ENCODE data around the gene VPS37B.

The VPS37B gene

DNA sequence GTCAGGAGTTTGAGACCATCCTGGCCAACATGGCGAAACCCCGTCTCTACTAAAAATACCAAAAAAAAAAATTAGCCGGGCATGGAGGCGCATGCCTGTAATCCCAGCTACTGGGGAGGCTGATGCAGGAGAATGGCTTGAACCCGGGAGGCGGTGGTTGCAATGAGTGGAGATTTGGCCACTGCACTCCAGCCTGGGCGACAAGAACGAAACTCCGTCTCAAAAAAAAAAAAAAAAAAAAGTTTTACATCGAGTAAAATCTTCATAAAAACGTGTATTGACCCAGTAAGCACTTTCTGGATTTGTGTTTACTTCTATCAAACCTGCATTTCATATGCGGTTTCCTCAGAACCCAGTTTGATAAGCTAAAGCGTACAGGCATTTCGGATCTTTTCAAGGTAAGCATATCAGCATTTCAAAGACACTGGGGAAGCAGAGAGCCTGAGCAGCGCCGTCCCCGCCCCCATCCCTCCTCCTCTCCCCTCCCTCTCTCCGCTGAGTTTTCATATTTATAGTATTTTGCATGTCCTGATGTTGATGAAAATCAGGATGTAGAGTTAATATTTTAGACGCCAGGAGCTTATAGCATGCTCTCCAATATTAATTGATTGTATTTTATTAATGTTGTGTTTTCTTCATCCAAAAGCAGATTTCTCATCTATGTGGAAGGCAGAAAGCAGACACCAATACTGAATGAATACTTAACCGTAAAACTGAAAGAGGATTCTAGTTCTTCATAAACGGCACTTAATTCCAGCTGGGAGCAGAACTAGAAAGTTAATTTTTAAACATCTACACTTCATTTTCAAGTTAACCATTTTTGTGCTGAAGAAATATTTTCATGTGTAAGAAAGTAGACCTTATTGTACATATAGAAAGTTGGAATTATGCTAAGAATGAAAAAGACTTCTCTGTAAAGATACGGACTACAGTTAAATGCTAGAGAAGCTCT, 69.9 kb downstream of the VPS37B start:
- FAIRE-seq (no peak), DNase-seq (ENCODE audit: extremely low spot score, insufficient read length, low read depth) (no peak)

DNA sequence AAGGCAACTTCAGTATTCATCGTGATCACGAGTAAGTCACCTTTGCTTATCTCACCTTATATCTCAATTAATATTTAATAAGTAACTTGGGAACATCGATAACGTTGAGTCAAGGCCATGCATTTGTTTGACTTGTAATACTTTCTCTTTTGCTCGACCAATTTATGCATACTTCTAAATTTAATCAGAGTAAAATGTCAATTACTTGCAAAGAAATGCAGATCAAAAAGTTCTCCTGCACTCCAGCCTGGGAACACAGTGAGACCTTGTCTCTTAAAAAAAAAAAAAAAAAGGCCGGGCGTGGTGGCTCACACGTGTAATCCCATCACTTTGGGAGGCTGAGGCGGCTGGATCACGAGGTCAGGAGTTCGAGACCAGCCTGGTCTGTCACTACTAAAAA, 72.5 kb downstream of the VPS37B start:
- DNase-seq (ENCODE audit: extremely low spot score, insufficient read length, low read depth) (no peak), FAIRE-seq (no peak)

DNA sequence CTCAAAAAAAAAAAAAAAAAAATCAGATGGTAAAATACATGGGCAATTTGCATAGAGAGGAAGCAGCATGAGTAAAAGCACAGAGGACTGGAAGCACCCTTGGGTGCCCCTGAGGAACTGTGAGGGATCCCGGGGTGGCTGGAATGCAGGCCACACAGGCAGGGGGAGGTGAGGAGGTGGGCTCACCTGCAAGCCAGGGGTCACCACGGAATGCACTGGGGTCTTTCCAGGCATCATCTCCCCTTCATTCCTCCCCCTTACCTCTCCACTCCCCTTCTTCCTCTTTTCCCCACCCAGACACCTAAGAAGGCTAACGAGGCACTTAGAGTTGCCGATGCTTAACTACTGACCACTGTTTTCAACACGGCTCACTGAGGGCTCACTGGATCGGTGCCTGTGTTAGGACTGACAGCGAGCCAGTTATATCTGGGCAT, 75.1 kb downstream of the VPS37B start:
- DNase-seq (ENCODE audit: extremely low spot score, insufficient read length, low read depth) (no peak), FAIRE-seq (peak; percentile 60)

DNA sequence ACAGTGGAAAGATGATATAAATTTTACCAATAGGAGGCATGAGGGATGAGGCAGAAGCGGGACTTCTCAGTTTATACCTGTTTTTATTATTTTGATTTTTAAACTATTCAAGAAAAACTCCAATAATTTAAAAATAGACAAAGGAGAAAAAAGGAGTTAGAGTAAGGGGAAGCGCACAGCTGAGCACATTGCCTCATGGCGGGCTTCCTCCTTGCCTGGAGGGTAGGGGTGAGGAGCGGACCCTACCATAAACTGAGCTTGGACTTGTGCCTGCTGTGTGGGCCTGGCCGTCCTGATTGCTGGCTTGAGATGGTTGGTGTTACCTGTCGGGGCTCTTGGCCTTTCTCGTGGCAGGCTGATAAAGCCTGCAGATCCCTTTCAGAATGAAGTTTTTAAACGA, 75.8 kb downstream of the VPS37B start:
- no peak for FAIRE-seq
- DNase-seq (ENCODE audit: extremely low spot score, insufficient read length, low read depth) = no peak

DNA sequence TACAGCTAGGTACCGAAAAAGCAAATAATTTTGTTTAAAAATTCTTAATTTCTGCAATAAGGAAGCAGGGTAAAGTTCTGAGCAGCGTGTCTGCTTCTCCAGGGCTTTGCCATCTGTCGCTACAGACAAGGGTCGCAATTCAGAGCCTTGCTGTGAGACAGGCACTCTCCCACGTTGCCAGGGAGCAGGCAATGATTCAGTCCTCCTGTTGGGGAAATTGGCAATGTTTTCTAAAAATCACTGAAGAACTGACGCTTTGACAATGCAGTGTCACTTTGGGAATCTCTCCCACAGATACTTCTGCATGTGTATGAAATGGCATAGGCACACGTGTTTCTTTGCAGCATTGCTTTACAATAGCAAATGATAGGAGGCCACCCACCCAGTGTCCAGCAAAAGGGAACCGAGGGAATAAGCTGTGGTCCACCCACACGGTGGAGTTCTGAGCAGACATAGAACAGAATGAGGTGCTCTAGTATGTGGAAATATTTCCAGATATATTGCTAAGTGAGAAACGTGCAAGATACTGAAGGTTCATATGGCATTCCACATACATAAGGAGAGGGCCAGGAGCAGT, 76.6 kb downstream of the VPS37B start:
- DNase-seq (ENCODE audit: extremely low spot score, insufficient read length, low read depth) = no peak
- FAIRE-seq = no peak

Data from GM18507 (cell line).